GM12873 (cell line): ENCODE measurements around the gene ACOX3.

Experiments
- TF ChIP-seq, protein P1 (sequence below): IDR thresholded peaks from 2 replicates; pipeline ENCODE4 v1.5.1; 2012; ENCODE audit warnings: low read depth, mild to moderate bottlenecking, moderate library complexity, low read length, control low read depth; ENCODE audit not compliant: insufficient read depth; ENCODE audit errors: missing control alignments

The ACOX3 gene

DNA sequence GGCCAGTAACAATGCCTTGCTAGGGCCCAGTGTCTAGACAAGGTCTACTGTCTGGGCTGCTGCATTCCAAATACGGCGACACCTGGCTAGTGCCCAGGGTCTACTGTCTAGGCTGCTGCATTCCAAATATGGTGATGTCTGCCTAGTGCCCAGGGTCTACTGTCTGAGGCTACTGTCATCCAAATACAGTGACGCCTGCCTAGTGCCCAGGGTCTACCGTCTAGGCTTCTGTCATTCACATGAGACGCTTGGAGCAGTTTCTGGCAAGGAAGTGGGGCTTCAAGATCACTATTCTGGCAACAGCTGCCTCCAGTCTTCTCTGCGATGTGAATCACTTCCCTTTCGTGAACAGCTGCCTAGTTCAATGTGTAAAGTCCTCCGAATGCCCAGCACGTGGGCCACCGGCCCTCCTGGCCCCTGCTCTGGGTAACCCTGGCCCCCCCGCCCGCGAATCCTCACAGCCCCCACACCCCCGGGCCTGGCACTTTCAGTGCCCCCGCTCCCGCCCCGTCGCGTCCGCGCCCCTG, 12.7 kb downstream of the ACOX3 start:
- TF ChIP-seq, protein P1, sequence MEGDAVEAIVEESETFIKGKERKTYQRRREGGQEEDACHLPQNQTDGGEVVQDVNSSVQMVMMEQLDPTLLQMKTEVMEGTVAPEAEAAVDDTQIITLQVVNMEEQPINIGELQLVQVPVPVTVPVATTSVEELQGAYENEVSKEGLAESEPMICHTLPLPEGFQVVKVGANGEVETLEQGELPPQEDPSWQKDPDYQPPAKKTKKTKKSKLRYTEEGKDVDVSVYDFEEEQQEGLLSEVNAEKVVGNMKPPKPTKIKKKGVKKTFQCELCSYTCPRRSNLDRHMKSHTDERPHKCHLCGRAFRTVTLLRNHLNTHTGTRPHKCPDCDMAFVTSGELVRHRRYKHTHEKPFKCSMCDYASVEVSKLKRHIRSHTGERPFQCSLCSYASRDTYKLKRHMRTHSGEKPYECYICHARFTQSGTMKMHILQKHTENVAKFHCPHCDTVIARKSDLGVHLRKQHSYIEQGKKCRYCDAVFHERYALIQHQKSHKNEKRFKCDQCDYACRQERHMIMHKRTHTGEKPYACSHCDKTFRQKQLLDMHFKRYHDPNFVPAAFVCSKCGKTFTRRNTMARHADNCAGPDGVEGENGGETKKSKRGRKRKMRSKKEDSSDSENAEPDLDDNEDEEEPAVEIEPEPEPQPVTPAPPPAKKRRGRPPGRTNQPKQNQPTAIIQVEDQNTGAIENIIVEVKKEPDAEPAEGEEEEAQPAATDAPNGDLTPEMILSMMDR: no peak

DNA sequence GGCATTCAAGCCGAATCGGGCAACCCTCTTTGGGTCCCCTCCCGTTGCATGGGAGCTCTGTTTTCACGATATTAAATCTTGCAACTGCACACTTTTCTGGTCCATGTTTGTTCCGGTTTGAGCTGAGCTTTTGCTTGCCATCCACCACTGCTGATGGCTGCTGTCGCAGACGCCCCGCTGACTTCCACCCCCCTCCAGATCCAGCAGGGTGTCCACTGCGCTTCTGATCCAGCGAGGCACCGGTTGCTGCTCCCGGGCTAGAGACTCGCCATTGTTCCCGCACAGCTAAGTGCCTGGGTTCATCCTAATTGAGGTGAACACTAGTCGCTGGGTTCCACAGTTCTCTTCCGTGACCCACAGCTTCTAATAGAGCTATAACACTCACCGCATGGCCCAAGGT, 13.3 kb downstream of the ACOX3 start:
- TF ChIP-seq, protein P1: no peak

DNA sequence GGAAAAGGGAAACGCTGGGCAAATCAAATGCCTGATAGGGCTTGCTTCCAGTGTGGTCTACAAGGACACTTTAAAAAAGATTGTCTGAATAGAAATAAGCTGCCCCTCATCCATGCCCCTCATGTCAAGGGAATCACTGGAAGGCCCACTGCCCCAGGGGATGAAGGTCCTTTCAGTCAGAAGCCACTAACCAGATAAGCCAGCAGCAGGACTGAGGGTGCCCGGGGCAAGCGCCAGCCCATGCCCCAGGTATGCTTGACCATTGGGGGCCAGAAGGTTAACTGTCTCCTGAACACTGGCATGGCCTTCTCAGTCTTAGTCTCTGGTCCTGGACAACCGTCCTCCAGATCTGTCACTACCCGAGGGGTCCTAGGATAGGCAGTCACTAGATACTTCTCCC, 17.7 kb downstream of the ACOX3 start:
- TF ChIP-seq, protein P1: no peak

DNA sequence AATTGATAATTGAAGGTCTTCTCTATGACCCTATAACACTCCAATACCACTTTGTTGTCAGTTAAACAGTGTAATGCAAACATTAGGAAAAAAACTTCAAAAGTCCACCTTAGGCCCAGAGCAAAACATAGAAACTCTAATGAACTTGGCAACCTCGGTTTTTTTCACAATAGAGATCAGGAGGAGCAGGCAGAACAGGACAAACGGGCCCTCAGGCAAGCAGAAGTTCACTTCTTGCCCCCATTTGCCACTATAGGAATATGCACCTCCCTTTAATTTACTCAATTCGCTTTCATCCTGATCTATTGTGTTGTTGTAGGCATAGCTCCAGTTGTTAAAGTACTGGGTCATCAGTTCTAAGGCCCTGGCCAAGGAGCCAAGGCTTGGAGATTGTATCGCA, 18.2 kb downstream of the ACOX3 start:
- TF ChIP-seq, protein P1: no peak

DNA sequence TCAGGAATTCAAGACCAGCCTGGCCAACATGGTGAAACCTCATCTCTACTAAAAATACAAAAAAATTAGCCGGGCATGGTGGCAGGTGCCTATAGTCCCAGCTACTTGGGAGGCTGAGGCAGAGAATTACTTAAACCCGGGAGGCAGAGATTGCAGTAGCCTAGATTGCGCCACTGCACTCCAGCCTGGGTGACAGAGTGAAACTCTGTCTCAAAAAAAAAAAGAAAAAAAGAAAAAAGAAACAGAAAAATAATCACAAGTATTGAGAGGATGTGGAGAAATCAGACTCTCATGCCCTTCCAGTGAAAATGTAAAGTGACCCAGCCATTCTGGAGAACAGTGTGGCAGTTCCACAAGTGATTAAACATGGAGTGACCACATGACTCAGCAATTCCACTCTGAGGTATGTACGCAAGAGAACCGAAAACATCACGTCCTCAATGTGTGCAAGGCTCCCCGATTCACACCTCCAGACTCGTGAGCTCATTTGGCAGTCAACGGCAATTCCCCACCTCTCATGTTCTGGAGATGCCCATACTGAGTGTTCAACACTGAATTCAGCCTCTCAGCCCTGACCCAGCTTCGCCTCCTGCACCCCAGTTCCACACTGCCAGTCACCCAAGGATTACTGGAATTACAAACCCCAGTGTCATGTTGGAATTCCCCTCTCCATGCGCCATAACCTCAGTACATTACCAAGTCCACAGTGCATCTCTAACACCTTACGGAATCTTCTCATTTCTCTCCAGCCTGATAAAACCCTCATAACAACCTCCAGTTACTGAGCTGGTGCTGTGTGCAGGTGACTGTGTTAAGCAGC, 21.1 kb downstream of the ACOX3 start:
- TF ChIP-seq, protein P1: no peak

DNA sequence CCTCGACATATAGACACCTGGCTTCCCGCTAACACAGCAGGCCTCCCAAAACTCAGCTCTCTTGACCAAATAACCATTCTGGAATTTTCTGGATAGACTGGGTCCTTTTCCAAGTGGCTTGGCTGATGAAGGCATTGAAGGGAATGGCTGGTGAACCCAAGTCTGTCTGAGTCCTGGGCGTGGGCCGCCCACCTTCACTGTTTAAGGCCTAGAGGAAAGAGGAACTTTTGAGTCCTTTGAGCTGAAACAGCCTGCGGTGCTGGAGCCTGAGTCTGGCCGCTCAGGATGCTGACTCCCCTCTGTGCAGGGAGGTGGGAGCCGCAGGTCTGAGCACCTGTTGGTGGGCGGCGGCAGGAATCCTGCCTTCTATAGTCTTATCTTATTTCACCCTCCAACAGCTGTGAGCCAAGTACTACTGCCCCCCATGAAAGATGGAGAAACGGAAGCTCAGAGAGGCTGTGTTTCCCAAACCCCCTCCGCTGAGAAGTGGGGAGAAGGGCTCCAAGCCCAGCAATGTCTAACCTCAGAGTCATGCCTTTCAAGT, 23.4 kb downstream of the ACOX3 start:
- TF ChIP-seq, protein P1: no peak

DNA sequence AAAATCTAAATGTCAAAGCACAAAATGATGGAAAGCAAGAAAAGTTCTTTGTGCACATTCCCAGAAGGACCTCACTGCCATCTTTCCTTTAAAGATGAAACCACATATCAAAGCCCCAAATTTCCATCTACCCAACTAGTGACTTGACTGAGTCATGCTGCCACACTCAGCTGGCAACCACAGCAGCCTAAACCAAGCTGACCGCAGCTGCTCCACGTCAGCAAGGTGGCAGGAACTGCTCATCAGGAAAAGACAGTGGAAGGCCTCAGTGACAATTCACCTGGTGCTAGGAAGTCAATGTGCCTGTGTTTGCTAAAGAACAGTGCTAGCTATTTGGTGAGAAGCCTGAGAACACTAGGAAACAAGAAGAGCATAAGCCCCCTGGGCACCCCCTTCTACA, 26.1 kb downstream of the ACOX3 start:
- TF ChIP-seq, protein P1: no peak
